Adrenal gland (tissue), 12 donors: ENCODE results near the gene FES. TPM values are rescaled to one million over a fixed set of nuclear protein-coding genes. Genes with fewer than 3 reads are reported as not detected.

ENCODE experiments used
- DNase-seq, 7 donors: peaks; one replicate each; pipeline ENCODE4 v3.0.0-alpha.2; 2019 to 2020
- H3K27ac ChIP-seq, 5 donors: fragments of 200-600 bp; sonication (generic) in 4 of 5; 1 replicate in 3 of 5; 2 replicates in 2 of 5; pipeline versions ENCODE4 v1.5.1 to v1.8.0; 2016 to 2020; ENCODE audit warnings: mild to moderate bottlenecking in 1 of 5
- H3K27me3 ChIP-seq: fragments of 200-600 bp; 2 replicates; pipeline ENCODE4 v1.8.0; 2021
- H3K36me3 ChIP-seq, 2 donors: fragments of 200-600 bp; replicated peaks in 1 of 2; 1 replicate in 1 of 2; 2 replicates in 1 of 2; pipeline versions ENCODE4 v1.5.1 to v1.8.0; 2018 to 2022
- H3K4me1 ChIP-seq, 2 donors: fragments of 200-600 bp; replicated peaks in 1 of 2; 1 replicate in 1 of 2; 2 replicates in 1 of 2; pipeline versions ENCODE4 v1.5.1 to v1.8.0; 2018 to 2021
- H3K4me3 ChIP-seq, 4 donors: fragments of 200-600 bp; sonication (generic) in 3 of 4; one replicate each; pipeline ENCODE4 v1.5.1; 2016 to 2018
- H3K9me3 ChIP-seq, 3 donors: fragments of 200-600 bp; sonication (generic) in 1 of 3; replicated peaks in 1 of 3; 1 replicate in 2 of 3; 2 replicates in 1 of 3; pipeline versions ENCODE4 v1.5.1 to v1.8.0; 2016 to 2021
- CTCF ChIP-seq, 6 experiments: fragments of 450-650 bp in 4 of 6; fragments of 200-600 bp in 2 of 6; sonication (generic) in 1 of 6; IDR thresholded peaks; 1 replicate in 5 of 6; 2 replicates in 1 of 6; pipeline versions ENCODE4 v1.5.1 to v1.8.0; 2016 to 2021; ENCODE audit warnings: antibody characterized with exemption in 6 of 6, mild to moderate bottlenecking in 2 of 6, moderate library complexity in 1 of 6
- POLR2A ChIP-seq, 2 donors: fragments of 450-650 bp; IDR thresholded peaks; one replicate each; pipeline ENCODE4 v1.6.1; 2017; ENCODE audit warnings: antibody characterized with exemption in 2 of 2, mild to moderate bottlenecking in 2 of 2, moderate library complexity in 1 of 2
- WGBS, 4 donors: extraction: QIAGEN DNeasy Blood & Tissue Kit in 2 of 4; methylation state at CpG; one replicate each; pipeline versions ENCODE4 v1.1.5 to v1.1.7; 2013 to 2017; 5-methylcytosine and 5-hydroxymethylcytosine counted together
- intact Hi-C, 2 donors: fragments of 100-400 bp; cut with DNase I; formaldehyde crosslinking; loops; one replicate each; pipeline versions ENCODE4 v1.14.1 to v1.15.0; 2022 to 2023
- polyA plus RNA-seq, 3 donors: library from polyadenylated mRNA; stranded (reverse); fragments of 200-250 nt in 2 of 3; fragments of 350-450 nt in 1 of 3; fragmentation: Illumina TruSeq in 1 of 3; extraction: RNeasy Lipid Tissue Mini Kit (QIAGEN cat#74804) in 1 of 3; gene quantifications; one replicate each; pipeline ENCODE4 v1.2.3, GENCODE V29; 2013 to 2014
- total RNA-seq, 9 donors: library from RNA; depleted of rRNA in 4 of 9; stranded (reverse); fragments of >200 nt in 4 of 9; fragments of 120-200 nt in 1 of 9; fragmentation: NEBNext Ultra II Directional in 1 of 9; extraction: Animal tissue kit (Norgen Biotek cat#: 25700) in 1 of 9; gene quantifications; one replicate each; pipeline versions ENCODE4 v1.1.0 to v1.2.4, GENCODE V29; 2013 to 2023
- donor health status: healthy with polysubstance abuse.
- donor health status: Bipolar disorder and iron deficiency.
- donor health status: DM: yes; HTN: yes; CAD: no.
- donor health status: DM: no; HTN: no; CAD: no.
- donor health status: DM: no; HTN: no; CAD: no.
- donor health status: DM: yes; HTN: yes; CAD: no.

The FES gene
- total and polyA plus RNA-seq, 12 donors: 2.3 to 82.3 (median 24.9) TPM

GRCh38 chr15:90879730-90880366, 4.5 kb upstream of the FES start:
- Histone ChIP-seq H3K36me3 (peaks cover 0 to 72% of the 10 kb centered on the region in 2 donors), H3K27me3 (no peaks in the 10 kb centered on the region), H3K4me3 (no peak overlapping the region), H3K4me1 (peaks cover 0 to 16% of the 10 kb centered on the region in 2 donors), H3K9me3 (no peaks in the 10 kb centered on the region), H3K27ac (no peak overlapping the region)
- 91 to 100% (median 94%) methylated on average over 1 to 35 of the region's 35 CpGs for WGBS, 4 donors
- intact Hi-C loops: loop anchor here (5.0 to 10.0 kb wide), 3 partner anchors 165 to 233 kb away; partner anchors contain the start of gene BLM (in 1 of the 2)
- DNase-seq: no peak
- TF ChIP-seq CTCF (IDR thresholded peaks at IDR 0.05): no peak
- TF ChIP-seq POLR2A (IDR thresholded peaks at IDR 0.05): no peak

- Histone ChIP-seq H3K9me3 (no peaks in the 10 kb centered on the region), H3K4me3 (no peak overlapping the region), H3K27me3 (no peaks in the 10 kb centered on the region), H3K36me3 (peaks cover 0 to 72% of the 10 kb centered on the region in 2 donors), H3K4me1 (peaks cover 0 to 23% of the 10 kb centered on the region in 2 donors), H3K27ac (no peak overlapping the region)
- TF ChIP-seq POLR2A (IDR thresholded peaks at IDR 0.05) (no peak), CTCF (IDR thresholded peaks at IDR 0.05) (no peak)
- DNase-seq: no peak
- intact Hi-C loops: loop anchor here (5.0 to 10.0 kb wide), 3 partner anchors 166 to 233 kb away; partner anchors contain the start of gene BLM (in 1 of the 2)
- 78 to 91% (median 90%) methylated on average over 5 to 16 of the region's 16 CpGs for WGBS, 4 donors
Measured at GRCh38 chr15:90880381-90881145, 3.7 kb upstream of the FES start.

- no peaks in the 10 kb centered on the region for H3K9me3 ChIP-seq
- DNase-seq: no peak
- WGBS, 4 donors: 88 to 92% (median 90%) methylated on average over 11 to 34 of the region's 35 CpGs
- H3K4me1 ChIP-seq: peaks cover 0 to 31% of the 10 kb centered on the region in 2 donors
- H3K27me3 ChIP-seq: no peaks in the 10 kb centered on the region
- no peak overlapping the region for H3K27ac ChIP-seq
- intact Hi-C loops: loop anchor here (5.0 to 10.0 kb wide), 3 partner anchors 167 to 234 kb away; partner anchors contain the start of gene BLM (in 1 of the 2)
- peaks cover 0 to 64% of the 10 kb centered on the region in 2 donors for H3K36me3 ChIP-seq
- H3K4me3 ChIP-seq: no peak overlapping the region
- TF ChIP-seq POLR2A (IDR thresholded peaks at IDR 0.05) (no peak), CTCF (IDR thresholded peaks at IDR 0.05) (no peak)
Measured at GRCh38 chr15:90881181-90881977, 2.9 kb upstream of the FES start.
